Measurements from ENCODE around the gene FLT3.

Gene FLT3

GRCh38 chr13:27956576-27957300 is 143.6 kb downstream of the FLT3 start:
- DNase-seq = no peak

GRCh38 chr13:27955014-27955591 is 145.3 kb downstream of the FLT3 start:
- DNase-seq = no peak

GRCh38 chr13:27954406-27954851 is 145.9 kb downstream of the FLT3 start:
- no peak for DNase-seq

DNA sequence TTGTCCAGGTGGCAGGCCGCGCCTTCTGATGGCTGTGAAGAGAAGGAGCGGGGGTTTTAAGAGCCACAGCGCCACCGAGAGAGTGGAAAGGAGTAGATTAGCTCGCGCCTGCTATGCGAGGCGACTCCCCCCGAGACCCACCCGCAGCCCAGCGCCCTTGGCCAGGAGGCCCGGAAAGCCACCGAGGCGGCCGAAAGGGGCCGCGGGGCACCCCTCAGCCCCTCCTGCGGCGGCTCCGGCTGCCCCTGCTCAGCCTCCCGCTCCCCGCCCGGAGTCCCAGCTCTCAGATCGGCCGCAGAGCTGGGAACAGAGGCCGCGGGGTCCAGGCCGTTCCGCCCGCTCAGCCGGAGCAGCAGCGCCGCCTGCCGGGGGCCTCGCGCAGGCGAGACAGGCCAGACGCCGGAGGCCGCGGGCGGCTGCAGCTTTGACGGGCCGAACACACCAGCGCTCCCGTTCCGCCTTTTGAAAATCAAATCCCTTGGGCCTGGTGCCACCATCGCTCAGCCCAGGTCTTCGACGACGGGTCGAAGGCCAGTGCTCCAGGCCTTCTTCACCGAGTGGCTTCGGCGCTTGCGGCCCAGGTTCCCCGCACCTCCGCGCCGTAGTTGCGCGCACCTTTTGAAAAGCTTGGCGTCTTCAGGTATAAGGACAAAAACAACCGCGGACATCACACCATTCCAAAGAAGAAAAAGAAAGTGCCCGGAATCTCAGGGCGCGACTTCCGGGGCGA is 146.5 kb downstream of the FLT3 start:
- DNase-seq = no peak
